Uterus (tissue), 4 donors: ENCODE measurements around the gene MAPT. TPM values are rescaled to one million over a fixed set of nuclear protein-coding genes. Genes with fewer than 3 reads are reported as not detected.

ENCODE experiments used
- DNase-seq, 2 donors: peaks; one replicate each; pipeline ENCODE4 v3.0.0-alpha.2; 2019 to 2020
- H3K27ac ChIP-seq, 2 donors: fragments of 200-600 bp; sonication (generic); 1 replicate in 1 of 2; 2 replicates in 1 of 2; pipeline ENCODE4 v1.5.1; 2016 to 2018
- H3K27me3 ChIP-seq, 2 donors: fragments of 200-600 bp; sonication (generic); one replicate each; pipeline ENCODE4 v1.5.1; 2018 to 2019; ENCODE audit warnings: control low read depth in 1 of 2
- H3K36me3 ChIP-seq, 2 donors: fragments of 200-600 bp; sonication (generic); one replicate each; pipeline ENCODE4 v1.5.1; 2019; ENCODE audit warnings: control low read depth in 1 of 2
- H3K4me1 ChIP-seq, 2 donors: fragments of 200-600 bp; sonication (generic); one replicate each; pipeline ENCODE4 v1.5.1; 2018 to 2019; ENCODE audit warnings: control low read depth in 1 of 2
- H3K4me3 ChIP-seq, 2 donors: fragments of 200-600 bp; sonication (generic); 1 replicate in 1 of 2; 2 replicates in 1 of 2; pipeline ENCODE4 v1.5.1; 2018 to 2019; ENCODE audit warnings: mild to moderate bottlenecking in 1 of 2
- H3K9me3 ChIP-seq, 2 donors: fragments of 200-600 bp; sonication (generic); one replicate each; pipeline ENCODE4 v1.5.1; 2019; ENCODE audit warnings: control low read depth in 1 of 2
- CTCF ChIP-seq, 4 experiments: fragments of 200-600 bp in 2 of 4; fragments of 450-650 bp in 2 of 4; sonication (generic) in 2 of 4; IDR thresholded peaks; one replicate each; pipeline ENCODE4 v1.5.1; 2016 to 2019; ENCODE audit warnings: antibody characterized with exemption in 4 of 4, mild to moderate bottlenecking in 2 of 4, moderate library complexity in 1 of 4
- POLR2A ChIP-seq, 2 donors: fragments of 450-650 bp; IDR thresholded peaks; one replicate each; pipeline ENCODE4 v1.6.1; 2016; ENCODE audit warnings: antibody characterized with exemption in 2 of 2, mild to moderate bottlenecking in 1 of 2, moderate library complexity in 1 of 2
- intact Hi-C: fragments of 100-400 bp; cut with DNase I; formaldehyde crosslinking; loops from one replicate; pipeline ENCODE4 v1.15.1; 2023; ENCODE audit warnings: low total_unique reads
- total RNA-seq, 4 donors: library from RNA; depleted of rRNA in 3 of 4; stranded (reverse); fragments of >200 nt in 3 of 4; gene quantifications; one replicate each; pipeline versions ENCODE4 v1.1.0 to v1.2.4, GENCODE V29; 2014 to 2023
- donor health status: DM: yes; HTN: yes; CAD: no.

Gene MAPT
- total RNA-seq, 4 donors from 2014 or later, result 0.26 to 4.1 (median 1.5) TPM; not detected in 1

- Histone ChIP-seq H3K27ac (no peak overlapping the region), H3K4me3 (no peak overlapping the region), H3K4me1 (no peaks in the 10 kb centered on the region), H3K9me3 (no peaks in the 10 kb centered on the region), H3K27me3 (no peaks in the 10 kb centered on the region), H3K36me3 (no peaks in the 10 kb centered on the region)
- TF ChIP-seq CTCF (IDR thresholded peaks at IDR 0.05), result no peak
- TF ChIP-seq POLR2A (IDR thresholded peaks at IDR 0.05), result no peak
- no peak for DNase-seq
- intact Hi-C loops, result no loop called here
Observed at GRCh38 chr17:45974916-45975630, 80.7 kb downstream of the MAPT start.

- DNase-seq, result no peak
- Histone ChIP-seq H3K4me3 (no peak overlapping the region), H3K4me1 (no peaks in the 10 kb centered on the region), H3K9me3 (no peaks in the 10 kb centered on the region), H3K36me3 (no peaks in the 10 kb centered on the region), H3K27me3 (no peaks in the 10 kb centered on the region), H3K27ac (no peak overlapping the region)
- intact Hi-C loops, result no loop called here
- TF ChIP-seq POLR2A (IDR thresholded peaks at IDR 0.05), result no peak
- no peak for TF ChIP-seq CTCF (IDR thresholded peaks at IDR 0.05)
Observed at GRCh38 chr17:45975640-45976295, 81.4 kb downstream of the MAPT start.

GRCh38 chr17:45976391-45976754 is 82.0 kb downstream of the MAPT start:
- Histone ChIP-seq H3K4me3 (no peak overlapping the region), H3K27me3 (no peaks in the 10 kb centered on the region), H3K36me3 (no peaks in the 10 kb centered on the region), H3K4me1 (no peaks in the 10 kb centered on the region), H3K27ac (no peak overlapping the region), H3K9me3 (no peaks in the 10 kb centered on the region)
- no peak for DNase-seq
- intact Hi-C loops, result no loop called here
- TF ChIP-seq POLR2A (IDR thresholded peaks at IDR 0.05), result no peak
- no peak for TF ChIP-seq CTCF (IDR thresholded peaks at IDR 0.05)

DNA sequence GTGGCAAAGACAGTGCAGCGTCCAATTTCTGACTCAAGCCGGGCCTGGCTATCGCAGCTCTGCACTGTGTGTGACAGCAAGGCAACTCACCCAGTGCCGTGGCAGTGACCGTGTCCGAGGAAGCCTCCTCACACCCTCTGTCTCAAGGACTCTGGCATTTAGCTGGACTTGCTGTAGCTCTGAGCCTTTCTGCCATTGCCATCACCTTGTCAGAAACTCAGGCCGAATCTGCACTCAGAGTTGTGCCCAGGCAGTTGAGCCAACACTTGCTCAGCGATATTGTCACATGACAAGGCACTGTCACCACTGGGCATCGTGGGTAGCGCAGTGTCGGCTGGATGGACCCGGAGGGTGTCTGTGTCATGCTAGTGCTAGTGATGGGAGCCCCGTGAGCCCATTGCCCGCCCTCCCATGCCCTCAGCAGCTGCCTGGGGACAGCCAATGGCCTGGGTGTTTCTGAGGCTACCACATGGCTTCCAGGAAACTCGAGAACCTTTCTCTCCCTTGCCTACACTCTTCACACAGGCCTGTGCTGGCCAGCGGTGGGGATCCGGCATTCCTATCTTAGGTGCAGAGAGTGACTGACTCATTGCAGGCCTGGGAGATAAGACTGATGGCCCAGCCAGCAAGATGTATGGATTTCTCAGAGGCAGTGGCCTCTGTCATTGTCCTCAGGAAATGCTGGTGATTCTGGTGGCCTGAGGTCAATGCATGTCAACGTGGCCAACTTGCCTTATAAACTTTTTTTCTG is 82.6 kb downstream of the MAPT start:
- H3K9me3 ChIP-seq, result no peaks in the 10 kb centered on the region
- no peak for DNase-seq
- H3K27me3 ChIP-seq, result no peaks in the 10 kb centered on the region
- H3K27ac ChIP-seq, result no peak overlapping the region
- no peaks in the 10 kb centered on the region for H3K4me1 ChIP-seq
- no peaks in the 10 kb centered on the region for H3K36me3 ChIP-seq
- intact Hi-C loops, result no loop called here
- H3K4me3 ChIP-seq, result no peak overlapping the region
- TF ChIP-seq CTCF (IDR thresholded peaks at IDR 0.05), result no peak
- TF ChIP-seq POLR2A (IDR thresholded peaks at IDR 0.05), result no peak

GRCh38 chr17:45977506-45977824 is 83.1 kb downstream of the MAPT start:
- Histone ChIP-seq H3K27ac (no peak overlapping the region), H3K4me1 (no peaks in the 10 kb centered on the region), H3K4me3 (no peak overlapping the region), H3K9me3 (no peaks in the 10 kb centered on the region), H3K36me3 (no peaks in the 10 kb centered on the region), H3K27me3 (no peaks in the 10 kb centered on the region)
- no peak for DNase-seq
- TF ChIP-seq POLR2A (IDR thresholded peaks at IDR 0.05) (no peak), CTCF (IDR thresholded peaks at IDR 0.05) (no peak)
- intact Hi-C loops, result no loop called here
